CD4-positive, alpha-beta T cell treated with Interleukin-10 for 1 hour (primary cell): ENCODE measurements around the gene NR6A1.

Experiments
- DNase-seq: peaks from one replicate; pipeline ENCODE4 v3.0.0-alpha.2; 2020

NR6A1 gene

GRCh38 chr9:124498499-124499146 lies 272.5 kb downstream of the NR6A1 start:
- no peak for DNase-seq

- no peak for DNase-seq
Observed at GRCh38 chr9:124498040-124498439, 273.1 kb downstream of the NR6A1 start.

GRCh38 chr9:124497441-124497840 lies 273.7 kb downstream of the NR6A1 start:
- DNase-seq: no peak

GRCh38 chr9:124496463-124496862 lies 274.6 kb downstream of the NR6A1 start:
- no peak for DNase-seq

GRCh38 chr9:124496075-124496449 lies 275.0 kb downstream of the NR6A1 start:
- peak; percentile 2 for DNase-seq

- no peak for DNase-seq
Observed at GRCh38 chr9:124495126-124496074, 275.7 kb downstream of the NR6A1 start.

- DNase-seq: no peak
Observed at GRCh38 chr9:124493794-124494479, 277.2 kb downstream of the NR6A1 start.

- no peak for DNase-seq
Observed at GRCh38 chr9:124493218-124493617, 277.9 kb downstream of the NR6A1 start.

GRCh38 chr9:124492818-124493217 lies 278.3 kb downstream of the NR6A1 start:
- DNase-seq: no peak

- no peak for DNase-seq
Observed at GRCh38 chr9:124491049-124491975, 279.8 kb downstream of the NR6A1 start.

GRCh38 chr9:124490004-124490403 lies 281.1 kb downstream of the NR6A1 start:
- DNase-seq: no peak

GRCh38 chr9:124489222-124489621 lies 281.9 kb downstream of the NR6A1 start:
- DNase-seq: no peak

- no peak for DNase-seq
Observed at GRCh38 chr9:124488641-124489210, 282.4 kb downstream of the NR6A1 start.

- DNase-seq: no peak
Observed at GRCh38 chr9:124487260-124488182, 283.6 kb downstream of the NR6A1 start.

- no peak for DNase-seq
Observed at GRCh38 chr9:124486778-124487259, 284.3 kb downstream of the NR6A1 start.

- no peak for DNase-seq
Observed at GRCh38 chr9:124485936-124486335, 285.2 kb downstream of the NR6A1 start.

- DNase-seq: no peak
Observed at GRCh38 chr9:124485201-124485600, 285.9 kb downstream of the NR6A1 start.

- DNase-seq: no peak
Observed at GRCh38 chr9:124483481-124483880, 287.6 kb downstream of the NR6A1 start.

- no peak for DNase-seq
Observed at GRCh38 chr9:124482431-124483031, 288.6 kb downstream of the NR6A1 start.

- no peak for DNase-seq
Observed at GRCh38 chr9:124481115-124481514, 290.0 kb downstream of the NR6A1 start.
